DND-41 (cell line): Measurements from ENCODE around the gene OTUD3.

Experiments used
- EZH2 ChIP-seq: IDR thresholded peaks from 3 replicates; pipeline ENCODE4 v1.6.1; 2012; ENCODE audit warnings: borderline replicate concordance, low read depth, mild to moderate bottlenecking, moderate library complexity, low read length, inconsistent platforms; ENCODE audit not compliant: severe bottlenecking
- TF ChIP-seq, protein P1 (sequence below): IDR thresholded peaks from 2 replicates; pipeline ENCODE4 v1.5.1; 2012; ENCODE audit warnings: borderline replicate concordance, low read length, moderate library complexity, mild to moderate bottlenecking; ENCODE audit not compliant: poor library complexity, severe bottlenecking; ENCODE audit errors: extremely low read depth

DNA sequence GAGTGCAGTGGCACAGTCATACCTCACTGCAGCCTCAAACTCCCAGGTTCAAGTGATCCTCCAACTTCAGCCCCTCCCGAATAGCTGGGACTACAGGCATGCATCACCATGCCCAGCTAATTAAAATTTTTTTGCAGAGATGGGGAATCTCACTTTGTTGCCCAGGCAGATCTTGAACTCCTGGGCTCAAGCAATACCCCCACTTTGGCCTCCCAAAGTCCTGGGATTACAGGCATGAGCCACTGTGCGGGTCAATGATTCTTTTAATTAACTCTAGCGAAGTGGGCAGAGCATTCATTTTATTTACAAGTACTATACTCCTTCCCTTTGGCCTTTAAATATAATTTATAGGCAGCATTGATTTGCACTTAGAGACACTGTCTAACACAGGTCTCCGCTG lies 2.5 kb upstream of the OTUD3 start:
- no peak for TF ChIP-seq EZH2
- TF ChIP-seq, protein P1, sequence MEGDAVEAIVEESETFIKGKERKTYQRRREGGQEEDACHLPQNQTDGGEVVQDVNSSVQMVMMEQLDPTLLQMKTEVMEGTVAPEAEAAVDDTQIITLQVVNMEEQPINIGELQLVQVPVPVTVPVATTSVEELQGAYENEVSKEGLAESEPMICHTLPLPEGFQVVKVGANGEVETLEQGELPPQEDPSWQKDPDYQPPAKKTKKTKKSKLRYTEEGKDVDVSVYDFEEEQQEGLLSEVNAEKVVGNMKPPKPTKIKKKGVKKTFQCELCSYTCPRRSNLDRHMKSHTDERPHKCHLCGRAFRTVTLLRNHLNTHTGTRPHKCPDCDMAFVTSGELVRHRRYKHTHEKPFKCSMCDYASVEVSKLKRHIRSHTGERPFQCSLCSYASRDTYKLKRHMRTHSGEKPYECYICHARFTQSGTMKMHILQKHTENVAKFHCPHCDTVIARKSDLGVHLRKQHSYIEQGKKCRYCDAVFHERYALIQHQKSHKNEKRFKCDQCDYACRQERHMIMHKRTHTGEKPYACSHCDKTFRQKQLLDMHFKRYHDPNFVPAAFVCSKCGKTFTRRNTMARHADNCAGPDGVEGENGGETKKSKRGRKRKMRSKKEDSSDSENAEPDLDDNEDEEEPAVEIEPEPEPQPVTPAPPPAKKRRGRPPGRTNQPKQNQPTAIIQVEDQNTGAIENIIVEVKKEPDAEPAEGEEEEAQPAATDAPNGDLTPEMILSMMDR = no peak
